Lower leg skin (tissue), 4 donors: ENCODE results near the gene FAM184A. TPM values are rescaled to one million over a fixed set of nuclear protein-coding genes. Genes with fewer than 3 reads are reported as not detected.

Experiments used
- DNase-seq, 2 donors: peaks; one replicate each; pipeline ENCODE4 v3.0.0-alpha.2; 2019; ENCODE audit warnings: low spot score in 2 of 2
- H3K4me3 ChIP-seq: fragments of 200-600 bp; sonication (generic); 2 replicates; pipeline ENCODE4 v1.5.1; 2017; ENCODE audit warnings: mild to moderate bottlenecking, low read depth; ENCODE audit not compliant: poor library complexity, severe bottlenecking
- CTCF ChIP-seq, 3 donors: fragments of 450-650 bp; IDR thresholded peaks; one replicate each; pipeline ENCODE4 v1.5.1; 2016; ENCODE audit warnings: antibody characterized with exemption in 3 of 3, mild to moderate bottlenecking in 3 of 3, moderate library complexity in 2 of 3
- POLR2A ChIP-seq, 2 donors: fragments of 450-650 bp; IDR thresholded peaks; one replicate each; pipeline ENCODE4 v1.6.1; 2016 to 2017; ENCODE audit warnings: antibody characterized with exemption in 2 of 2, mild to moderate bottlenecking in 1 of 2, moderate library complexity in 1 of 2
- WGBS, 2 donors: methylation state at CpG; one replicate each; pipeline ENCODE4 v1.1.5; 2018; 5-methylcytosine and 5-hydroxymethylcytosine counted together
- intact Hi-C: fragments of 100-400 bp; cut with DNase I; formaldehyde crosslinking; loops from one replicate; pipeline ENCODE4 v1.15.0; 2023; ENCODE audit warnings: low total_unique reads
- total RNA-seq, 4 donors: library from RNA; depleted of rRNA; stranded (reverse); fragments of >200 nt; gene quantifications; one replicate each; pipeline ENCODE4 v1.1.0, GENCODE V29; 2016

Gene FAM184A, protein sequence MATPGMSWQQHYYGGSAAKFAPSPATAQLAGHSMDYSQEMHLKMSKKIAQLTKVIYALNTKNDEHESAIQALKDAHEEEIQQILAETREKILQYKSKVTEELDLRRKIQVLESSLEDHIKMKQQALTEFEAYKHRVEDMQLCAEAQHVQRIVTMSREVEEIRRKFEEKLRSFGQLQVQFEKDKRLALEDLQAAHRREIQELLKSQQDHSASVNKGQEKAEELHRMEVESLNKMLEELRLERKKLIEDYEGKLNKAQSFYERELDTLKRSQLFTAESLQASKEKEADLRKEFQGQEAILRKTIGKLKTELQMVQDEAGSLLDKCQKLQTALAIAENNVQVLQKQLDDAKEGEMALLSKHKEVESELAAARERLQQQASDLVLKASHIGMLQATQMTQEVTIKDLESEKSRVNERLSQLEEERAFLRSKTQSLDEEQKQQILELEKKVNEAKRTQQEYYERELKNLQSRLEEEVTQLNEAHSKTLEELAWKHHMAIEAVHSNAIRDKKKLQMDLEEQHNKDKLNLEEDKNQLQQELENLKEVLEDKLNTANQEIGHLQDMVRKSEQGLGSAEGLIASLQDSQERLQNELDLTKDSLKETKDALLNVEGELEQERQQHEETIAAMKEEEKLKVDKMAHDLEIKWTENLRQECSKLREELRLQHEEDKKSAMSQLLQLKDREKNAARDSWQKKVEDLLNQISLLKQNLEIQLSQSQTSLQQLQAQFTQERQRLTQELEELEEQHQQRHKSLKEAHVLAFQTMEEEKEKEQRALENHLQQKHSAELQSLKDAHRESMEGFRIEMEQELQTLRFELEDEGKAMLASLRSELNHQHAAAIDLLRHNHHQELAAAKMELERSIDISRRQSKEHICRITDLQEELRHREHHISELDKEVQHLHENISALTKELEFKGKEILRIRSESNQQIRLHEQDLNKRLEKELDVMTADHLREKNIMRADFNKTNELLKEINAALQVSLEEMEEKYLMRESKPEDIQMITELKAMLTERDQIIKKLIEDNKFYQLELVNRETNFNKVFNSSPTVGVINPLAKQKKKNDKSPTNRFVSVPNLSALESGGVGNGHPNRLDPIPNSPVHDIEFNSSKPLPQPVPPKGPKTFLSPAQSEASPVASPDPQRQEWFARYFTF
- 1 to 10 TPM in 3 of 4 donors, under 1 TPM in 1; 0.57 to 3.4 (median 1.4) TPM for total RNA-seq

DNA sequence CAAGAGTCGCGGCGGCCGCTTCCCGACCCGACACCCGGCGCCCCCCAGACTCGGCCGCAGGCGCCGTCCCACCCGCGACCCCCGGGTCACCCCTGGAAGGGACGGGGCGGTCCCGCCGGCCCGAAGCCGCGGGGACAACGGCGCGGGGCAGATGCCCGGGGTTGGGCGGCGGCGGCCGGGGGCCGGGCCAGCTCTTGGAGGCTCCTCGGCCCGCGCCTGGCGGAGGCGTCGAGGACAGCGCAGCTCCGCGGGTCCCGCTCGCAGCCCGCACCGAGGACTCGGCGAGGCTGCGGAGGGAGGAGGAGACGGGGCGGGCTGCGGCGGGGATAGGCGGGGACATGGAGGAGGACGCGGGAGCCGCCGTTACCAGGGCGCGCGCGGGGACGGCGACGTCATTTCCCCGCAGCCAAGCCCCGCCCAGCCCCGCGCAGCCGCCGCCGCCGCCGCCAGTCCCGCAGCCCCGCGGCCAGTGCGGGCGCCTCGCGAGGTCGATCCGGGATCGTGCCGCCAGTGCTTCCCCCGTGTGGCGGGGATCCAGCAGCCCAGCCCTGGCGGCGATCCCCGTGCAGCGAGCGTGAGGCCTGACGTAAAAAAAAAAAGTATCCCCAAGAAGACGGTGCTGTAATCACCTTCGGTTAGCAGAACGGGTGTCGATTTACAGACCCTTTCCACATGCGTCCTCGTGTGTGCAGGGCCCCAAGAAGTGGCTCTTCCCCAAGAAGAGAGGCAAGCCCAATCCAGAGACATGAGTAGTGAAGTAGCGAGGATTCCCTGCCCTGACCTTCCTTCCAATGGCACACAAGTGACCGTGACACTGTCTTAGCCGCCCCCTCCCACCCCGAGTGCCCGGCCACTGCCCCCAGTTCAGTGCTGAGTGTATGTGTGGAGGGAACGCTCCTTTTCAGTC, at the start of gene FAM184A:
TSS of gene FAM184A (minus strand) at position 289 of the 907 bp plus-strand sequence. CDS start 365 bp downstream, outside the sequence.
- DNase-seq: peak in 1 of 2 donors; percentile 87
- 0 to 1% methylated on average over 29 to 50 of the region's 103 CpGs for WGBS, 2 donors
- TF ChIP-seq CTCF (IDR thresholded peaks at IDR 0.05) (no peak), POLR2A (IDR thresholded peaks at IDR 0.05) (no peak)
- peak within 1 kb of the TSS; percentile 53 for H3K4me3 ChIP-seq
- intact Hi-C loops: no loop called here

DNA sequence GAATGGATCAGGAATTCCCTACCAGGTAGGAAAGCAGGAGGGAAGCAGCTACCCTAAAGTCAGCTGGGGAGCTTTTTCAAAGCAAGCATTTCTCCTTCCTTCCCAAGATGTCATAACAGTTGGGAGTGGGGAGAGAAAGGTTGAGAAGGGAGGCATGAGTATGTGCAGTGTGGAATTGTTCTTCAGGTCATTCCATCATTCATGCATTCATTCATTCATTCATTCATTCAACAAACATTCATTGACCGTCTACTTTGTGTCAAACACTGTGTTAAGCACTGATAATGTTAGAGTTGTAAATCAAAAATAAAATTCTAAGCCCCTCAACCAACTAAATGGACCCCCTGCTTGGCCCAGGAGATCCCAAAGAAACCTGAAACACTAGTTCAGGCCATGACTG, 49.2 kb upstream of the FAM184A start:
- 92 to 100% methylated on average over 1 of the region's 1 CpG for WGBS, 2 donors
- no peak for TF ChIP-seq POLR2A (IDR thresholded peaks at IDR 0.05)
- no peak for TF ChIP-seq CTCF (IDR thresholded peaks at IDR 0.05)
- peak in 1 of 2 donors; percentile 5 for DNase-seq
- H3K4me3 ChIP-seq: no peak overlapping the region
- intact Hi-C loops: no loop called here

DNA sequence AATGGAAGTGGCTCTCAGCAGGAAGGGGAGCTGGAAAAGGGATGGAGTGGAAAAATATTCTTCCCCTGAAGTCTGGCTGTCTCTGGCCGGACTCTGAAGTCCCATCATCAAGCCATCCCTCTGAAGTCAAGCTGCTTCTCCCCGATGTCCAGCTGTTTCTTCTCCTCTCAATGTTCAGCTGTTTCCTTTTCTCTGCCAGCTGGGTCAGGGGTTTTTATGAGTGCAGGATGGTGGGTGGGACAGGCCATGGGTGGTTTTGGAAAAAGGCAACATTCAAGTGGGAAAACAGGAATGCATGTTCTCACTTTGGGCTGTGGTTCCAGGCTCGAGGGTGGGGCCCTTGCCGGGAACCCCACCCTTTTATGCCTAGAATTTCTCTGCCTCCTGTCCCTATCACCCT, 48.4 kb upstream of the FAM184A start:
- DNase-seq: peak in 1 of 2 donors; percentile 37
- TF ChIP-seq CTCF (IDR thresholded peaks at IDR 0.05) (no peak), POLR2A (IDR thresholded peaks at IDR 0.05) (no peak)
- intact Hi-C loops: no loop called here
- WGBS, 2 donors: 57 to 67% methylated on average over 4 of the region's 4 CpGs
- no peak overlapping the region for H3K4me3 ChIP-seq

DNA sequence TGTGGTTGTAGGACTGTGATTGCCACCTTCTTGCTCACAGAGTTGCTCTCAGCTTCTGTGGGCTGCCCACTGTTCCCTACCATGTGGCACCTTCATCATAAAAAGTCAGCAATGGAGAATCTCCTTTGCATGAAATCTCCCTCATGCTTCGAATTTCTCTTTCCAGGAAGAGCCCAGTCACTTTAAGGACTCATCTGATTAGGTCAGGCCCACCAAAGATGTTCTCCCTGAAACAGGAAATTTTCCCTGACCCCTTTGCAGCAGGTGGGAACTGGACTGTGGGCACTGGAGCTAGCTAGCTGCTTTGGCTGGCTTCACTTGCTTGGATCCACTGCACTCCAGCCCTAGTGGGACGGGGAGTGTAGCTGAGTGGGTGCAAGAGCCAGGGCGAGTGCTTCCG, 47.7 kb upstream of the FAM184A start:
- no peak overlapping the region for H3K4me3 ChIP-seq
- TF ChIP-seq CTCF (IDR thresholded peaks at IDR 0.05) (no peak), POLR2A (IDR thresholded peaks at IDR 0.05) (no peak)
- 92 to 93% methylated on average over 4 of the region's 4 CpGs for WGBS, 2 donors
- intact Hi-C loops: no loop called here
- no peak for DNase-seq

DNA sequence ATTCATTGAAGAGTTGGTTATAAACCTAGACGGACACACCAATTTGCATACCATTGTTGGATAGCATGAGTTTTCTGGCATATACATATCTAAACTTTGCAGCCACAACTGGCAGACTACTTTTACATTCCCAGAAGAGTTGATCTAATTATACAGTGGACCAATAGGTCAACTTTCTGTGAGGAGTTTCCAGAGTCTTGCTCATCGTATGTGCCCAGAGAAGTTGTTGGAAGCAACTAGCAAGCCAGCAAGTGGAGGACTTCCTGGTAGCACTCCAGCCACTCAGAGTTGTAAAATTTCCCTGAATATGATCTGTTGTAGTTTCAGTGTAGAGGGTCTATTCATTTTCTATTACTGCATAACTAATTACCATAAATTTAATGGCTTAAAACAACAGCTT, 47.1 kb upstream of the FAM184A start:
- TF ChIP-seq POLR2A (IDR thresholded peaks at IDR 0.05) (no peak), CTCF (IDR thresholded peaks at IDR 0.05) (no peak)
- H3K4me3 ChIP-seq: no peak overlapping the region
- 83 to 85% methylated on average over 2 of the region's 2 CpGs for WGBS, 2 donors
- DNase-seq: no peak
- intact Hi-C loops: no loop called here
